ENCODE measurements around the gene BRCC3.

Gene BRCC3

DNA sequence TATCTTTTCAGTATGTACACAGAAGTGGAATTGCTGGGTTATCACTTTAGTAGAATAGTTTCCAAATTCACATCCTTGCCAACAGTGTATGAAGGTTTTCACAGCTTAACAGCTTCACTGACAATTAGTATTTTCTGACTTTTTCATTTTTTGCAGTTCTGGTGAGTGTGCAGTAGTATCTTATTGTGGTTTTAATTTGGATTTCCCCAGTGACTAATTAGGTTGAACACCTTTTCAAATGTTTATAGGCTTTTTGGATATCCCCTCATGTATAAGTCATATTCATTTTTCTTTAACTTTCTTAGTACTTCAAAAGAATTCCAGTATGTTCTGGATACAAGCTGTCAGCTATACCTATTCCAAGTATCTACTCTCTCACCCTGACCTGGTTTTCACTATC lies 37.1 kb downstream of the BRCC3 start:
- TF ChIP-seq, protein P1, sequence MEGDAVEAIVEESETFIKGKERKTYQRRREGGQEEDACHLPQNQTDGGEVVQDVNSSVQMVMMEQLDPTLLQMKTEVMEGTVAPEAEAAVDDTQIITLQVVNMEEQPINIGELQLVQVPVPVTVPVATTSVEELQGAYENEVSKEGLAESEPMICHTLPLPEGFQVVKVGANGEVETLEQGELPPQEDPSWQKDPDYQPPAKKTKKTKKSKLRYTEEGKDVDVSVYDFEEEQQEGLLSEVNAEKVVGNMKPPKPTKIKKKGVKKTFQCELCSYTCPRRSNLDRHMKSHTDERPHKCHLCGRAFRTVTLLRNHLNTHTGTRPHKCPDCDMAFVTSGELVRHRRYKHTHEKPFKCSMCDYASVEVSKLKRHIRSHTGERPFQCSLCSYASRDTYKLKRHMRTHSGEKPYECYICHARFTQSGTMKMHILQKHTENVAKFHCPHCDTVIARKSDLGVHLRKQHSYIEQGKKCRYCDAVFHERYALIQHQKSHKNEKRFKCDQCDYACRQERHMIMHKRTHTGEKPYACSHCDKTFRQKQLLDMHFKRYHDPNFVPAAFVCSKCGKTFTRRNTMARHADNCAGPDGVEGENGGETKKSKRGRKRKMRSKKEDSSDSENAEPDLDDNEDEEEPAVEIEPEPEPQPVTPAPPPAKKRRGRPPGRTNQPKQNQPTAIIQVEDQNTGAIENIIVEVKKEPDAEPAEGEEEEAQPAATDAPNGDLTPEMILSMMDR (IDR thresholded peaks at IDR 0.05; ENCODE audit: low read depth, low read length): no peak
- H3K4me3 ChIP-seq (replicated peaks in 1 of 2; ENCODE audit: low read depth in 2 of 2, low read length in 2 of 2): no peak overlapping the region
- DNase-seq (ENCODE audit: low read depth in 2 of 2): no peak

DNA sequence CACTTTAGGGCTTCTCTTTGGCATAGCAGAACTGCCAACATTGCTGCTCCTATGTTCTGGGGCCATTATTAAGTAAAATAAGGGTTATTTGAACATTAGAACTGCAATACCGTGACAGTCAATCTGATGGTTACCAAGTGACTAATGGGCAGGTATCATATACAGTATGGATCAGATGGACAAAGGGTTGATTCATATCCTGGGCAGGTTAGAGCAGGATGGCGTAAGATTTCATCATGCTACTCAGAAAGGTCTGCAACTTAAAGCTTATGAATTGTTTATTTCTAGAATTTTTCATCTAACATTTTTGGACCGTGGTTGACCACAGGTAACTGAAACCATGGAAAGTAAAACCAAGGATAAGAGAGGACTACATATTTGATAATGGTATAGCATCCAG lies 40.9 kb downstream of the BRCC3 start:
- peak in 1 of 2 donors; percentile 7 for DNase-seq (ENCODE audit: low read depth in 2 of 2)
- TF ChIP-seq, protein P1 (IDR thresholded peaks at IDR 0.05; ENCODE audit: low read depth, low read length): no peak

DNA sequence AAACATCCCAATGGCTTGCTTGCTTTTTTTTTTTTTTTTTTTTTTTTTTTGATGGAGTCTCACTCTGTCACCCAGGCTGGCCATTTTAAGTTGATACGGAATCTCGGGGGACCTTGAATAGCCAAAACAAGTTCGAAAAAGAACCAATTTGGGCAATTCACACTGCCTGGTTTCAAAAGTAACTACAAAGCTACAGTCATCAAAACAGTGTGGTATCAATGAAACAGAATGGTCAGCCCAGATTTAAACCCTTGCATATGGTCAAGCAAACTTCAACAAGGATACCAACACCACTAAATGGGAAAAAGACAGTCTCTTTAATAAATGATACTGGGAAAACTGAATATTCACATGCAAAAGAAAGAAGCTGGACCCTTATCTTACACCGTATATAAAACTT lies 41.8 kb downstream of the BRCC3 start:
- TF ChIP-seq, protein P1 (IDR thresholded peaks at IDR 0.05; ENCODE audit: low read depth, low read length): no peak
- H3K4me3 ChIP-seq (replicated peaks in 1 of 2; ENCODE audit: low read depth in 2 of 2, low read length in 2 of 2): no peak overlapping the region
- no peak for DNase-seq (ENCODE audit: low read depth in 2 of 2)

More for the DNA sequence above, 40.9 kb downstream of the BRCC3 start:
- H3K4me3 ChIP-seq (replicated peaks in 1 of 2; ENCODE audit: low read depth in 2 of 2, low read length in 2 of 2): no peak overlapping the region

DNA sequence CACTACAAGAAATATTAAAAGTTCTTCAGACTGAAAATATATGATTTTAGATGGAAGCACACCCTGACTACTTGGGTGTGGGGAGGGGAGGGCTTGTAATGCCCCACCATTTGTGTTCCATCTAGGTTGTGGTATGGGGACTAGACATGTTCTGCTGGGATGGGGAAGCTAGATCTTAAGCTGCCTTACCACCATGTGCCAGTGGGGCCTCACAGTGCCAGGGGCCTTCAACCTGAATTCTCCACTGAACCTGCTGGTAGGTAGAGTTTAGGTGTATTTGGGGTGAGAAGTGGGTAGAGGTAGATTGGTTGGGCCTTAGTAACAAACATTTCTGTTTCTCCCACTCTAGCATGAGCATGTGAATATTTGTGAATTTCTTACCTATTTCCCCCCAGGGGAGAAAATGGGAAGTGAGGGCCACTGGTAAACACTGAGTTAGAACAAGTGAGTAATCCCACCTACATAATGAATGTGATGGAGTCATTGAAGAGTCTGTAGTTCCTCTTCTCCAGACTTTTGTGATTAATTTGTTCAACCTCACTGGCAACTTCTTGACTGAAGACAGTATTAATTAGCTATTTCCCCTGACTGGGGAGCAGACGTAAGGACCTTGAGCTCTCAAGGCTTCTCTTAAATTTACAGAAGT lies 44.0 kb downstream of the BRCC3 start:
- TF ChIP-seq, protein P1 (IDR thresholded peaks at IDR 0.05; ENCODE audit: low read depth, low read length): no peak
- no peak overlapping the region for H3K4me3 ChIP-seq (replicated peaks in 1 of 2; ENCODE audit: low read depth in 2 of 2, low read length in 2 of 2)
- no peak for DNase-seq (ENCODE audit: low read depth in 2 of 2)

DNA sequence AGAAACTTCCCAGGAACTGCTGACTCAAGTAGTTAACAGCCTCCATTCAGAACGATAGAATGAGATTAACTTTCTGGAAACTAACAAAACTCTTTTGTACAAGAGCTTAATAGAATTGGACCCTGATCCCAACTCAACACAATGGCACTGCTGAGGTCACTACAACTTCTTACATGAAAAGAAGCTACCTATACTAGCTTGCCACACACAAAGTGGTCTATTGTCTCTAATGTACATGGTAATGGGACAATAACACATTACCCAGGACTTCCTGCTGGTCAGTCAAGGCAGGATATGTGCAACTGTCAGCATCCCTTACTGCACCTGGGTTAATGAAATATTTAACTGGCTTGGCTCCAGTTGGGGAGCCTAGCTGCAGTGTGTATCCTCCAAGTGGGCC lies 56.2 kb downstream of the BRCC3 start:
- no peak overlapping the region for H3K4me3 ChIP-seq (replicated peaks in 1 of 2; ENCODE audit: low read depth in 2 of 2, low read length in 2 of 2)
- TF ChIP-seq, protein P1 (IDR thresholded peaks at IDR 0.05; ENCODE audit: low read depth, low read length): no peak

DNA sequence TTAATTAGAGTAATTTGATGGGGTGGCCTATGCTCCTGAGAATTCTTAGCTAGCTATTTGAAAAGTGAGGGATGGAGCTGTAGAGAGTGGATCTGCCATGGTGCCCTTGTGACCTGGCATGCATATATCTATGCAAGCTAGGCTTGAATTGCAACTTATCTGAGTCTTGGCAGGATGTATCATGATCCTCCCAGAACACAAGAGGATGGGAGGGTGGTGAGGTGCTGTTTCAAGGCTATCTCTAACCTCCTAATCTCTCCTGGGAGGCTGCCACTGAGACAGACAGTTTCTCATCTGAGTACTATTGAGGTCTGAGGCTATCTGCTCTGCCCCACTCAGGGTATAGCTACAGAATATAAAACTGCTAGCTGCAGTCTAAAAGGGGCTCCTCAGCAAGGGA lies 56.6 kb downstream of the BRCC3 start:
- TF ChIP-seq, protein P1 (IDR thresholded peaks at IDR 0.05; ENCODE audit: low read depth, low read length): no peak
- DNase-seq (ENCODE audit: low read depth in 2 of 2): no peak
- no peak overlapping the region for H3K4me3 ChIP-seq (replicated peaks in 1 of 2; ENCODE audit: low read depth in 2 of 2, low read length in 2 of 2)

More for the DNA sequence above, 56.2 kb downstream of the BRCC3 start:
- DNase-seq (ENCODE audit: low read depth in 2 of 2): no peak

DNA sequence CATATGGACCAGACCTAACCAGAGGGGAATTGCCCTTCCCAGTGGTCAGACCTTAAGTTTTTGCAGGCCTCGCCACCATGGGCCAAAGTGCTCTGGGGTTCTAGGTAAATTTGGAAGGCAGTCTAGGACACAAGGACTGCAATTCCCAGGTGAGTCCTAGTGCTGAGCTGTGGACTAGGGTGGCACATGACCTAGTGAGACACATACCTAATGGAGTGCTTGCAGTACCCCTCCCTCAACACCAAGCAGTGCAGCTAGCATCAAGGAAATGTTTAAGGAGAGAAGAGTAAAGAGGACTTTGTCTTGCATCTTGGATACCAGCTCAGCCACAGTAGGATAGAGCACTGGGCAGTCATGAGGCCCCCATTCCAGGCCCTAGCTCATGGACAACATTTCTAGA lies 60.8 kb downstream of the BRCC3 start:
- H3K4me3 ChIP-seq (replicated peaks in 1 of 2; ENCODE audit: low read depth in 2 of 2, low read length in 2 of 2): no peak overlapping the region
- DNase-seq (ENCODE audit: low read depth in 2 of 2): no peak
- TF ChIP-seq, protein P1 (IDR thresholded peaks at IDR 0.05; ENCODE audit: low read depth, low read length): no peak

Measured in cardiac fibroblast (primary cell).